ENCODE measurements around the gene ACADVL.
A peak's percentile ranks its signal among the peaks of the same experiment; 100 is the strongest.
"Not testable (repeated sequence)": the region's sequence is repeated elsewhere in the genome, so short reads cannot be mapped to it uniquely, and the experiment has no call there.

Gene ACADVL

GRCh38 chr17:7219812-7220592, at the start of gene ACADVL, which contains the start of gene DLG4:
Gene ACADVL, plus strand, starts transcription at chr17:7219938. Its CDS starts 47 bp downstream, at chr17:7219985.
Gene DLG4, minus strand, starts transcription at chr17:7219836.
- peak; percentile 92 for DNase-seq (ENCODE audit: low spot score)

- DNase-seq (ENCODE audit: low spot score), result not testable (repeated sequence)
Measured at GRCh38 chr17:7172522-7173191, 47.1 kb upstream of the ACADVL start.

- DNase-seq (ENCODE audit: low spot score), result no peak
Measured at GRCh38 chr17:7173687-7174602, 45.8 kb upstream of the ACADVL start.

GRCh38 chr17:7174603-7175326, 45.0 kb upstream of the ACADVL start:
- no peak for DNase-seq (ENCODE audit: low spot score)

GRCh38 chr17:7175330-7175733, 44.4 kb upstream of the ACADVL start:
- no peak for DNase-seq (ENCODE audit: low spot score)

GRCh38 chr17:7176107-7176840, 43.5 kb upstream of the ACADVL start:
- no peak for DNase-seq (ENCODE audit: low spot score)

- no peak for DNase-seq (ENCODE audit: low spot score)
Measured at GRCh38 chr17:7176841-7177190, 42.9 kb upstream of the ACADVL start.

- DNase-seq (ENCODE audit: low spot score), result peak; percentile 87
Measured at GRCh38 chr17:7177191-7177953, 42.4 kb upstream of the ACADVL start.

GRCh38 chr17:7177954-7178477, 41.7 kb upstream of the ACADVL start:
- DNase-seq (ENCODE audit: low spot score), result no peak

GRCh38 chr17:7178973-7179316, 40.8 kb upstream of the ACADVL start:
- DNase-seq (ENCODE audit: low spot score), result no peak

- no peak for DNase-seq (ENCODE audit: low spot score)
Measured at GRCh38 chr17:7179317-7180254, 40.2 kb upstream of the ACADVL start, which contains the start of gene ASGR1. Gene ASGR1, minus strand, starts transcription at chr17:7179370. Its CDS starts 807 bp downstream, at chr17:7178563.

GRCh38 chr17:7182101-7182500, 37.6 kb upstream of the ACADVL start:
- not testable (repeated sequence) for DNase-seq (ENCODE audit: low spot score)

GRCh38 chr17:7183433-7184090, 36.2 kb upstream of the ACADVL start:
- DNase-seq (ENCODE audit: low spot score), result no peak

GRCh38 chr17:7184091-7184488, 35.6 kb upstream of the ACADVL start:
- DNase-seq (ENCODE audit: low spot score), result no peak

- no peak for DNase-seq (ENCODE audit: low spot score)
Measured at GRCh38 chr17:7184647-7185046, 35.1 kb upstream of the ACADVL start.

- DNase-seq (ENCODE audit: low spot score), result no peak
Measured at GRCh38 chr17:7186241-7186640, 33.5 kb upstream of the ACADVL start.

GRCh38 chr17:7190276-7190917, 29.3 kb upstream of the ACADVL start:
- no peak for DNase-seq (ENCODE audit: low spot score)

GRCh38 chr17:7191069-7191468, 28.7 kb upstream of the ACADVL start:
- DNase-seq (ENCODE audit: low spot score), result no peak
